Hepatocyte (in vitro differentiated cells): Measurements from ENCODE around the gene MCF2L2. TPM values are rescaled to one million over a fixed set of nuclear protein-coding genes. Genes with fewer than 3 reads are reported as not detected.
"Not testable (repeated sequence)": the region's sequence is repeated elsewhere in the genome, so short reads cannot be mapped to it uniquely, and the experiment has no call there.

ENCODE experiments used
- DNase-seq: peaks from one replicate; pipeline ENCODE4 v3.0.0-alpha.2; 2016; ENCODE audit warnings: low spot score
- H2AFZ ChIP-seq: fragments of 200-600 bp; sonication (generic); 2 replicates; pipeline ENCODE4 v1.6.0; 2016; ENCODE audit warnings: antibody characterized with exemption, mild to moderate bottlenecking
- H3K27ac ChIP-seq: fragments of 200-600 bp; sonication (generic); 2 replicates; pipeline ENCODE4 v1.5.1; 2016; ENCODE audit warnings: mild to moderate bottlenecking
- H3K27me3 ChIP-seq: fragments of 200-600 bp; sonication (generic); 2 replicates; pipeline ENCODE4 v1.6.1; 2016
- H3K36me3 ChIP-seq: fragments of 200-600 bp; sonication (generic); replicated peaks from 2 replicates; pipeline ENCODE4 v1.5.1; 2016; ENCODE audit warnings: low read depth; ENCODE audit not compliant: insufficient read depth
- H3K4me1 ChIP-seq: fragments of 200-600 bp; sonication (generic); 2 replicates; pipeline ENCODE4 v1.5.1; 2016; ENCODE audit warnings: mild to moderate bottlenecking, moderate library complexity; ENCODE audit not compliant: insufficient read depth
- H3K4me2 ChIP-seq: fragments of 200-600 bp; sonication (generic); 2 replicates; pipeline ENCODE4 v1.6.0; 2016
- H3K4me3 ChIP-seq: fragments of 200-600 bp; sonication (generic); 2 replicates; pipeline ENCODE4 v1.5.1; 2016; ENCODE audit warnings: mild to moderate bottlenecking
- H3K79me2 ChIP-seq: fragments of 200-600 bp; sonication (generic); 2 replicates; pipeline ENCODE4 v1.6.0; 2017; ENCODE audit warnings: mild to moderate bottlenecking
- H3K9me2 ChIP-seq: fragments of 200-600 bp; sonication (generic); replicated peaks from 2 replicates; pipeline ENCODE4 v1.6.0; 2017; ENCODE audit warnings: mild to moderate bottlenecking; ENCODE audit not compliant: insufficient read depth
- H3K9me3 ChIP-seq: fragments of 200-600 bp; sonication (generic); 2 replicates; pipeline ENCODE4 v1.5.1; 2016; ENCODE audit warnings: low read depth, mild to moderate bottlenecking
- H4K20me1 ChIP-seq: fragments of 200-600 bp; sonication (generic); 2 replicates; pipeline ENCODE4 v1.6.0; 2016; ENCODE audit warnings: mild to moderate bottlenecking; ENCODE audit not compliant: insufficient read depth, poor library complexity, severe bottlenecking
- CTCF ChIP-seq: fragments of 200-600 bp; sonication (generic); IDR thresholded peaks from 2 replicates; pipeline ENCODE4 v1.5.1; 2016; ENCODE audit warnings: antibody characterized with exemption, mild to moderate bottlenecking; ENCODE audit not compliant: poor library complexity
- EZH2 ChIP-seq: fragments of 200-600 bp; sonication (generic); IDR thresholded peaks from 2 replicates; pipeline ENCODE4 v1.6.1; 2016; ENCODE audit warnings: antibody characterized with exemption, mild to moderate bottlenecking, borderline replicate concordance
- EZH2phosphoT487 ChIP-seq: fragments of 200-600 bp; sonication (generic); IDR thresholded peaks from one replicate; pipeline ENCODE4 v1.6.1; 2018; ENCODE audit warnings: antibody characterized with exemption, mild to moderate bottlenecking, low read depth, moderate library complexity; ENCODE audit not compliant: unreplicated experiment, severe bottlenecking
- WGBS: methylation state at CpG from one replicate; pipeline ENCODE4 v1.1.6; 2016; ENCODE audit warnings: low lambda C conversion rate; ENCODE audit errors: missing lambda C conversion rate; 5-methylcytosine and 5-hydroxymethylcytosine counted together
- polyA plus RNA-seq: library from polyadenylated mRNA; unstranded; fragments of >200 nt; fragmentation: Nextera tagmentation; extraction: Ambion mirVana; gene quantifications from 2 replicates; pipeline ENCODE4 v1.2.1, GENCODE V29; 2016
- total RNA-seq: library from RNA; depleted of rRNA; stranded (reverse); fragments of >200 nt; gene quantifications from 2 replicates; pipeline ENCODE4 v1.2.3, GENCODE V29; 2014

Gene MCF2L2
- total and polyA plus RNA-seq, 2 experiments from 2014 or later = 0.17 to 0.63 TPM

DNA sequence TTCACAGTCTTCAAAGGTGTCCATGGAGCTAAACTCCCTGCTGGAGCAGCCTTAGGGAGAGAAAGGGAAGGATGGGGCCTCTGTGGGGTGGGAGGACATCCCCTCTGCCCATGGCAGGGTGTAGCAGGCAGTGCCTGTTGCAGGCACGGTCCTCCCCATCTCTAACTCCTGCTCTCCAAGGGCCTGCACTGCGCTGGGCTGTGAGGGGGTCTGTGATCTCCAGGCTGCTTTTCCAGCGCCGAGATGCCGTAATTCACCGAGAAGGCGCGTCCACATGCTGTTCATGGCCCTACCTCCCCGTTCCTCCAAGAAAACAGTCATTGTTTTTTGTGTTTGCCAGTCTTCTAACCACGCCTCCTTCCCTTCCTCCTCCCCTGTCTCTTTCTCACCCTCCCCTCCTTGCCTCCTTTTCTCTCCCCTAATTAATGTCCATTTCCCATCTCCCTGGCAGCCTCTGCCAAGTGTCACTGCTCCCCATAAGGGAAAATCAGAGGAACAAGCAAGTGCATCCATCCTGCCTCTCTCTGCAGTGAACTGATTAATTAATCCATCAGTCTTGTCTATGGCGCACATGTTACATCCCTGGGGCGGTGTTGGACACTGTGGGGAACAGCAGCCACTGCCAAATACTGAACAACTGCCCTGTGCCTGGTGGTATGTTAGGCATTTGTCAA, 248.2 kb downstream of the MCF2L2 start:
- Histone ChIP-seq H3K4me2 (no peak overlapping the region), H3K4me3 (no peak overlapping the region), H3K27ac (no peak overlapping the region), H3K36me3 (no peaks in the 10 kb centered on the region), H3K9me2 (no peaks in the 10 kb centered on the region), H2AFZ (no peak overlapping the region), H3K4me1 (no peaks in the 10 kb centered on the region), H4K20me1 (no peaks in the 10 kb centered on the region), H3K27me3 (peaks cover 39% of the 10 kb centered on the region), H3K9me3 (no peaks in the 10 kb centered on the region), H3K79me2 (no peaks in the 10 kb centered on the region)
- TF ChIP-seq EZH2 (no peak), CTCF (no peak), EZH2phosphoT487 (no peak)
- no peak for DNase-seq
- WGBS = 49% methylated on average over 12 of the region's 12 CpGs

- WGBS = 20% methylated on average over 16 of the region's 18 CpGs
- Histone ChIP-seq H3K27me3 (peaks cover 40% of the 10 kb centered on the region), H3K4me3 (peak overlapping the region; percentile 28), H3K4me2 (peak overlapping the region; percentile 96), H2AFZ (peak overlapping the region; percentile 46)
- H3K4me1 ChIP-seq, H3K79me2 ChIP-seq, DNase-seq, H4K20me1 ChIP-seq, H3K9me2 ChIP-seq, H3K9me3 ChIP-seq, H3K36me3 ChIP-seq, H3K27ac ChIP-seq: not testable (repeated sequence)
These were observed 248.9 kb downstream of the MCF2L2 start for GRCh38 chr3:183179550-183179908.

- Histone ChIP-seq H3K9me2 (no peaks in the 10 kb centered on the region), H3K9me3 (no peaks in the 10 kb centered on the region), H3K27me3 (peaks cover 40% of the 10 kb centered on the region), H3K36me3 (no peaks in the 10 kb centered on the region), H2AFZ (peak overlapping the region; percentile 46), H4K20me1 (no peaks in the 10 kb centered on the region), H3K4me3 (peak overlapping the region; percentile 28), H3K79me2 (no peaks in the 10 kb centered on the region), H3K4me1 (no peaks in the 10 kb centered on the region), H3K4me2 (peak overlapping the region; percentile 96), H3K27ac (no peak overlapping the region)
- peak; percentile 60 for DNase-seq
- WGBS = 2% methylated on average over 67 of the region's 68 CpGs
- TF ChIP-seq EZH2phosphoT487 (no peak), EZH2 (peak; percentile 54), CTCF (peak; percentile 44)
These were observed 249.4 kb downstream of the MCF2L2 start for GRCh38 chr3:183178833-183179549.

- no peaks in the 10 kb centered on the region for H3K9me3 ChIP-seq
- H4K20me1 ChIP-seq = no peaks in the 10 kb centered on the region
- H3K27me3 ChIP-seq = peaks cover 40% of the 10 kb centered on the region
- no peaks in the 10 kb centered on the region for H3K9me2 ChIP-seq
- no peaks in the 10 kb centered on the region for H3K79me2 ChIP-seq
- peak overlapping the region; percentile 96 for H3K4me2 ChIP-seq
- H3K4me3 ChIP-seq = peak overlapping the region; percentile 28
- WGBS = 11% methylated on average over 6 of the region's 6 CpGs
- H2AFZ ChIP-seq = peak overlapping the region; percentile 46
- no peak for DNase-seq
- TF ChIP-seq EZH2phosphoT487 = no peak
- TF ChIP-seq EZH2 = no peak
- no peak for TF ChIP-seq CTCF
- H3K27ac ChIP-seq = no peak overlapping the region
- no peaks in the 10 kb centered on the region for H3K4me1 ChIP-seq
- no peaks in the 10 kb centered on the region for H3K36me3 ChIP-seq
These were observed 249.9 kb downstream of the MCF2L2 start for GRCh38 chr3:183178512-183178832.
